SK-N-SH (cell line): ENCODE results near the gene PPP1R14C. TPM values are rescaled to one million over a fixed set of nuclear protein-coding genes. Genes with fewer than 3 reads are reported as not detected.

Source experiments
- CTCF ChIA-PET: fragments of 300-600, 350-600 bp; formaldehyde crosslinking; extraction: SDS; loops from one replicate; lab custom pipeline; 2021; lab: Yijun Ruan, JAX
- POLR2A ChIA-PET: fragments of 350-600 bp; sonication (Branson Sonifier 250); formaldehyde crosslinking; extraction: SDS; loops from one replicate; lab custom pipeline; 2020; ENCODE audit warnings: antibody characterized with exemption, inconsistent platforms; lab: Yijun Ruan, JAX
- DNase-seq: peaks from one replicate; pipeline ENCODE4 v3.0.0; 2012
- H2AFZ ChIP-seq: fragments of 200-600 bp; sonication (generic); 2 replicates; pipeline ENCODE4 v1.8.1; 2016; ENCODE audit warnings: antibody characterized with exemption, mild to moderate bottlenecking, low read depth
- H3F3A ChIP-seq: fragments of 200-600 bp; sonication (generic); replicated peaks from 2 replicates; pipeline ENCODE3; 2016; ENCODE audit warnings: antibody characterized with exemption, mild to moderate bottlenecking; ENCODE audit not compliant: insufficient read depth
- H3K27ac ChIP-seq, 2 experiments: fragments of 200-500 bp in 1 of 2; fragments of 200-600 bp in 1 of 2; sonication (Bioruptor generic) in 1 of 2; sonication (generic), shearing (Covaris generic) in 1 of 2; 2 replicates each; pipeline versions ENCODE4 v1.5.1 to v1.6.1; 2014 to 2016; ENCODE audit warnings: low read depth in 2 of 2, inconsistent platforms in 1 of 2, low read length in 1 of 2, mild to moderate bottlenecking in 1 of 2, mixed read lengths in 1 of 2
- H3K27me3 ChIP-seq: fragments of 200-600 bp; sonication (generic), shearing (Covaris generic); 2 replicates; pipeline ENCODE4 v1.6.1; 2016; ENCODE audit warnings: mixed run types; ENCODE audit not compliant: insufficient read depth
- H3K36me3 ChIP-seq, 2 experiments: fragments of 200-500 bp in 1 of 2; fragments of 200-600 bp in 1 of 2; sonication (Bioruptor generic) in 1 of 2; sonication (generic) in 1 of 2; replicated peaks in 1 of 2; 2 replicates each; pipeline versions ENCODE3 to v1.5.1; 2014 to 2016; ENCODE audit warnings: low read length in 1 of 2, mild to moderate bottlenecking in 1 of 2; ENCODE audit not compliant: insufficient read depth in 2 of 2, control insufficient read depth in 1 of 2
- H3K4me1 ChIP-seq, 2 experiments: fragments of 200-500 bp in 1 of 2; fragments of 200-600 bp in 1 of 2; sonication (Bioruptor generic) in 1 of 2; sonication (generic), shearing (Covaris generic) in 1 of 2; 2 replicates each; pipeline versions ENCODE4 v1.5.1 to v1.6.1; 2014 to 2016; ENCODE audit warnings: low read depth in 1 of 2, low read length in 1 of 2, mixed run types in 1 of 2; ENCODE audit not compliant: insufficient read depth in 2 of 2, control insufficient read depth in 1 of 2
- H3K4me2 ChIP-seq: fragments of 200-600 bp; sonication (generic), shearing (Covaris generic); 2 replicates; pipeline ENCODE4 v1.6.1; 2017; ENCODE audit warnings: mixed run types
- H3K4me3 ChIP-seq, 2 experiments: fragments of 200-500 bp in 1 of 2; fragments of 200-600 bp in 1 of 2; sonication (Bioruptor generic) in 1 of 2; sonication (generic), shearing (Covaris generic) in 1 of 2; 2 replicates each; pipeline versions ENCODE4 v1.5.1 to v1.8.1; 2014 to 2016; ENCODE audit warnings: low read depth in 2 of 2, inconsistent platforms in 1 of 2, low read length in 1 of 2, mild to moderate bottlenecking in 1 of 2, mixed read lengths in 1 of 2, moderate library complexity in 1 of 2
- H3K79me2 ChIP-seq: fragments of 200-600 bp; sonication (generic); 2 replicates; pipeline ENCODE4 v1.8.1; 2017; ENCODE audit warnings: mild to moderate bottlenecking; ENCODE audit not compliant: insufficient read depth
- H3K9ac ChIP-seq: fragments of 200-600 bp; sonication (generic); 2 replicates; pipeline ENCODE4 v1.6.1; 2017; ENCODE audit warnings: mixed run types
- H3K9me2 ChIP-seq: fragments of 200-600 bp; sonication (generic); 2 replicates; pipeline ENCODE4 v1.6.1; 2017; ENCODE audit warnings: mixed run types
- H3K9me3 ChIP-seq: fragments of 200-600 bp; sonication (generic); 2 replicates; pipeline ENCODE4 v1.6.1; 2017; ENCODE audit warnings: mixed run types, mild to moderate bottlenecking, moderate library complexity
- H4K20me1 ChIP-seq: fragments of 200-600 bp; sonication (generic); 2 replicates; pipeline ENCODE4 v1.6.1; 2017; ENCODE audit warnings: mild to moderate bottlenecking, mixed run types; ENCODE audit not compliant: insufficient read depth
- CTCF ChIP-seq: fragments of 200-600 bp; sonication (generic); IDR thresholded peaks from 2 replicates; pipeline ENCODE4 v1.6.1; 2017; ENCODE audit warnings: antibody characterized with exemption, mild to moderate bottlenecking, moderate library complexity
- EZH2phosphoT487 ChIP-seq: fragments of 200-600 bp; sonication (generic); IDR thresholded peaks from 2 replicates; pipeline ENCODE4 v1.6.1; 2017; ENCODE audit warnings: low read depth, mixed run types, mild to moderate bottlenecking, antibody characterized with exemption, moderate library complexity, borderline replicate concordance
- GATA2 ChIP-seq: sonication (generic); formaldehyde crosslinking; IDR thresholded peaks from 2 replicates; pipeline ENCODE4 v1.5.0; 2020; ENCODE audit warnings: mild to moderate bottlenecking, missing genetic modification reagents
- IRF3 ChIP-seq: fragments of 150-350 bp; IDR thresholded peaks from 2 replicates; pipeline ENCODE4 v1.6.1; 2016; ENCODE audit warnings: mild to moderate bottlenecking, low read depth, low read length
- JUND ChIP-seq: IDR thresholded peaks from 2 replicates; pipeline ENCODE4 v1.4.0; 2012
- MEF2A ChIP-seq: IDR thresholded peaks from 2 replicates; pipeline ENCODE4 v1.4.0; 2012; ENCODE audit warnings: low read depth, borderline replicate concordance
- NRF1 ChIP-seq: IDR thresholded peaks from 2 replicates; pipeline ENCODE4 v1.6.1; 2012; ENCODE audit warnings: low read depth, mild to moderate bottlenecking, low read length
- PBX3 ChIP-seq: IDR thresholded peaks from 2 replicates; pipeline ENCODE4; 2012
- RAD21 ChIP-seq: IDR thresholded peaks from 2 replicates; pipeline ENCODE4 v1.6.1; 2012; ENCODE audit warnings: mild to moderate bottlenecking, low read length
- RCOR1 ChIP-seq: fragments of 150-350 bp; IDR thresholded peaks from 2 replicates; pipeline ENCODE4 v1.6.1; 2017; ENCODE audit warnings: antibody characterized with exemption, low read length
- REST ChIP-seq: IDR thresholded peaks from 2 replicates; pipeline ENCODE4 v1.6.1; 2012; ENCODE audit warnings: mild to moderate bottlenecking, low read depth, low read length, moderate library complexity
- SIN3A ChIP-seq: IDR thresholded peaks from 2 replicates; pipeline ENCODE4 v1.6.1; 2012; ENCODE audit warnings: low read depth, mild to moderate bottlenecking, low read length, moderate library complexity, borderline replicate concordance
- SMC3 ChIP-seq: IDR thresholded peaks from 2 replicates; pipeline ENCODE4 v1.6.1; 2012; ENCODE audit warnings: low read depth, low read length, improper control_type of control experiment
- TAF1 ChIP-seq: IDR thresholded peaks from 2 replicates; pipeline ENCODE4 v1.6.1; 2012; ENCODE audit warnings: low read depth, mild to moderate bottlenecking, low read length, moderate library complexity, borderline replicate concordance
- TEAD4 ChIP-seq: IDR thresholded peaks from 2 replicates; pipeline ENCODE4 v1.4.0; 2012; ENCODE audit warnings: mild to moderate bottlenecking, borderline replicate concordance; ENCODE audit not compliant: insufficient read depth
- WGBS: methylation state at CpG from one replicate; pipeline ENCODE4 v1.1.6; 2017; ENCODE audit warnings: low lambda C conversion rate; 5-methylcytosine and 5-hydroxymethylcytosine counted together
- polyA plus RNA-seq, 3 experiments: library from polyadenylated mRNA; depleted of rRNA; stranded (reverse); fragments of >200 nt; gene quantifications; 2 replicates each; pipeline ENCODE4 v1.2.3, GENCODE V29; 2012

PPP1R14C gene
- polyA plus RNA-seq, 1 of the 3 experiments (the other 2 are of a cell fraction), result not detected

DNA sequence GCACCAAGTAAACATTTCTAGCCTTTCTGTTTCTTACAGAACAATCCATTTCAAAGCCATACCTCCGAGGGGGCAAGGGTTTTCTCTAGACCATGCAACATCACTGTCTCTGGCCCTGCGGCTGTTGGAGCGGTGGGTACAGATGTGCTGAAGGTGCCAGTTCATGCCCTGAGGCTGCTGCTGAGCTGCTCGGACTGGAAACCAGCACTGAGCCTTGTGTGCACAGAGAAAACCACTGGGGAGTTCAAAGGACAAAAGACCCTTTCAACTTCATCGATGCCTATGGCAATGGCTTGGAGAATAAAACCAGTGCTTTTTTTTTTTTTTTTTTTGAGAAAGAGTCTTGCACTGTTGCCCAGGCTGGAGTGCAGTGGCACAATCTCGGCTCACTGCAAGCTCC is 132.6 kb downstream of the PPP1R14C start:
- H3K4me3 ChIP-seq, result no peak overlapping the region
- H3K36me3 ChIP-seq, result no peaks in the 10 kb centered on the region
- POLR2A ChIA-PET, result no interaction called here
- WGBS, result 23% methylated on average over 6 of the region's 6 CpGs
- H3K9me3 ChIP-seq, result no peaks in the 10 kb centered on the region
- no peaks in the 10 kb centered on the region for H3K79me2 ChIP-seq
- no peak for DNase-seq
- no peaks in the 10 kb centered on the region for H3K9me2 ChIP-seq
- H4K20me1 ChIP-seq, result no peaks in the 10 kb centered on the region
- H2AFZ ChIP-seq, result no peak overlapping the region
- no peak overlapping the region for H3K27ac ChIP-seq
- TF ChIP-seq EZH2phosphoT487 (no peak), NRF1 (no peak), TEAD4 (no peak), GATA2 (CRISPR knock-in tag) (no peak), SMC3 (no peak), RCOR1 (no peak), TAF1 (no peak), PBX3 (no peak), SIN3A (no peak), RAD21 (no peak), IRF3 (no peak), MEF2A (no peak), REST (no peak), JUND (no peak), CTCF (no peak)
- no peaks in the 10 kb centered on the region for H3K4me1 ChIP-seq
- peaks cover 6% of the 10 kb centered on the region; the same call in 1 of the 2 replicates for H3K27me3 ChIP-seq
- CTCF ChIA-PET, result no interaction called here
- no peak overlapping the region for H3K9ac ChIP-seq
- H3F3A ChIP-seq, result no peaks in the 10 kb centered on the region
- H3K4me2 ChIP-seq, result no peak overlapping the region
